ENCODE measurements around the gene FOXD2. TPM values are rescaled to one million over a fixed set of nuclear protein-coding genes. Genes with fewer than 3 reads are reported as not detected.

FOXD2 gene
- total and polyA plus RNA-seq, 2 donors (not counting 1 experiment from before 2014, with no cell fraction given) = 0.24 to 0.37 TPM

DNA sequence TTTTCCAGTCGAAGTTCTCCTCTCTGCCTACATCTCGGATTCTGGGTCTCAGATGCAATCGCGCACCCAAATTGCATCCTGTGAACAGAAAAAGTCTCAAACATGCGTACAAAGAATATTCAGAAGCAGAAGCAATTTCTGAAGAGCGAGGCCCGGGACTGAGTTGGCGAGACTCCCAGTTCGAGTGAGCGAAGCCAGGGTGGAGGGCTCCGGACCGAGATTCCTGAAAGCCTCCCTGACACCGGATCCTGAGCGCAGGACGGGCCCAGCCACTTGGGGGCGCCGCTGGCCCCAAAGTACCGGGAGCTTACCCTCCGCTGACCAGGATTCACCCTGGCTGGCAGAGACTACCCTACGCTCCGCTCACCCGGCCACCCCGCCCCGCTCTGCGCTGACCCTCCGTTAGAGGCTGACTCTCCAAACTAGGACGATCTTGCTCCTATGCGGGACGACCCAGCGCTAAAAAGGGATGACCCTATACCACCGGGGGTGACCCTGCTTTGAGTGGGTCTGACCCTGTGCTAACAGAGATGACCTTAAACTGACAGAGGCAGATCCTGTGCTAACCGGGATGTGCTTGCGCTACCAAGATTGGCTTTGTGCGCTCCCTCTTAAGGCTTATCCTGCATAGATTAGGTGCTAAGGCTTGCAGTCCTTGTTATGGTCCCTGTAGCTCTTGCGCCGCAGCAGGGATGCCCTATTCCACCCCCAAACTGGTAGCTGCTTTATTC lies 12.1 kb downstream of the FOXD2 start:
- Histone ChIP-seq H3K4me2 (replicated peaks; ENCODE audit: low read depth, low read length, poor library complexity, severe bottlenecking) (no peak overlapping the region), H3K27ac (ENCODE audit: low read length in 2 of 2) (no peak overlapping the region), H3K9me3 (ENCODE audit: control extremely low read depth in 1 of 3, control insufficient read depth in 2 of 3, insufficient read depth in 1 of 3, low read length in 2 of 3) (peaks cover 0 to 36% (median 3%) of the 10 kb centered on the region in 3 donors), H3K9ac (ENCODE audit: low read length) (no peak overlapping the region), H3K79me2 (ENCODE audit: control insufficient read depth, insufficient read depth, low read length) (no peaks in the 10 kb centered on the region), H2AFZ (ENCODE audit: insufficient read depth, low read depth, low read length, poor library complexity, severe bottlenecking) (no peak overlapping the region), H3K36me3 (replicated peaks in 1 of 2; ENCODE audit: control extremely low read depth in 1 of 2, control insufficient read depth in 1 of 2, extremely low read depth in 1 of 2, insufficient read depth in 2 of 2, low read length in 1 of 2) (no peaks in the 10 kb centered on the region), H4K20me1 (ENCODE audit: control insufficient read depth, insufficient read depth, low read length, poor library complexity, severe bottlenecking) (no peaks in the 10 kb centered on the region), H3K27me3 (replicated peaks in 1 of 4; ENCODE audit: control extremely low read depth in 1 of 4, control insufficient read depth in 3 of 4, insufficient read depth in 4 of 4, low read length in 3 of 4) (peaks cover 1 to 74% (median 52%) of the 10 kb centered on the region in 4 experiments), H3K4me3 (ENCODE audit: control extremely low read depth in 1 of 5, extremely low read depth in 1 of 5, insufficient read depth in 1 of 5, low read depth in 2 of 5, low read length in 4 of 5) (no peak overlapping the region), H3K4me1 (ENCODE audit: control insufficient read depth in 2 of 2, insufficient read depth in 2 of 2, low read length in 2 of 2) (peaks cover 11 to 26% of the 10 kb centered on the region in 2 donors)
- WGBS (ENCODE audit: insufficient coverage) = 15% methylated on average over 35 of the region's 36 CpGs
- TF ChIP-seq, protein P1, sequence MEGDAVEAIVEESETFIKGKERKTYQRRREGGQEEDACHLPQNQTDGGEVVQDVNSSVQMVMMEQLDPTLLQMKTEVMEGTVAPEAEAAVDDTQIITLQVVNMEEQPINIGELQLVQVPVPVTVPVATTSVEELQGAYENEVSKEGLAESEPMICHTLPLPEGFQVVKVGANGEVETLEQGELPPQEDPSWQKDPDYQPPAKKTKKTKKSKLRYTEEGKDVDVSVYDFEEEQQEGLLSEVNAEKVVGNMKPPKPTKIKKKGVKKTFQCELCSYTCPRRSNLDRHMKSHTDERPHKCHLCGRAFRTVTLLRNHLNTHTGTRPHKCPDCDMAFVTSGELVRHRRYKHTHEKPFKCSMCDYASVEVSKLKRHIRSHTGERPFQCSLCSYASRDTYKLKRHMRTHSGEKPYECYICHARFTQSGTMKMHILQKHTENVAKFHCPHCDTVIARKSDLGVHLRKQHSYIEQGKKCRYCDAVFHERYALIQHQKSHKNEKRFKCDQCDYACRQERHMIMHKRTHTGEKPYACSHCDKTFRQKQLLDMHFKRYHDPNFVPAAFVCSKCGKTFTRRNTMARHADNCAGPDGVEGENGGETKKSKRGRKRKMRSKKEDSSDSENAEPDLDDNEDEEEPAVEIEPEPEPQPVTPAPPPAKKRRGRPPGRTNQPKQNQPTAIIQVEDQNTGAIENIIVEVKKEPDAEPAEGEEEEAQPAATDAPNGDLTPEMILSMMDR (IDR thresholded peaks at IDR 0.05) = no peak
- TF ChIP-seq EZH2 (IDR thresholded peaks at IDR 0.05; ENCODE audit: borderline replicate concordance, insufficient read depth, low read depth, low read length, poor library complexity, severe bottlenecking) = no peak
- Mint-ChIP-seq H3K27me3 (peaks cover 83% of the 10 kb centered on the region), H3K4me3 (no peak overlapping the region), H3K4me1 (peaks cover 3% of the 10 kb centered on the region), H3K27ac (no peak overlapping the region), H3K9me3 (ENCODE audit: insufficient read depth) (no peaks in the 10 kb centered on the region)
- POLR2A ChIA-PET = no interaction called here
- ATAC-seq (ENCODE audit: low read depth) (no peak), DNase-seq (no peak)
- CTCF ChIA-PET = interaction anchor here (0.9 to 2.1 kb wide), 2 partner anchors 12 to 258 kb away, joined by 3 to 10 read pairs; partner anchors contain the start of gene FOXD2
- intact Hi-C loops (cut with micrococcal nuclease) = loop anchor here (2.0 kb wide), 1 partner anchor 17 kb away; no protein-coding TSS in a partner anchor

DNA sequence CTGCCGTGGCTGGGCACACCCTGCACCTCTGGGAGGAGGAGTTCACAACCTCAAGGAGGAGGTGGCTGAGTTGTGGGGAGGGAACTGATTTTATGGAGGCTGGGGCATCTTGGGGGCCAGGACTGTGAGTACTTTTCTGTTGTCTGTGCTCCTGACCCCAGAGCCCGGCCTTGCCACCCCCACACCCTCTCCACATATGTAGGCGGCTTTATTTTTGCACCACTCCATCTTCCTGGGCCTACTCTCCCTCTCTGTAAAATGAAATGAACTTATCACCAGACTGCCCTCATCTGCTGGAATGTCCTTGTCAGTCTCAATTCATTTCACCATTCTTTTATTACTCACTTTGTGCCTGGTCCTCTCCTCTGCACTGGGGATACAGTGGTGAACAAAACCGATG lies 12.8 kb downstream of the FOXD2 start:
- Histone ChIP-seq H4K20me1 (ENCODE audit: control insufficient read depth, insufficient read depth, low read length, poor library complexity, severe bottlenecking) (no peaks in the 10 kb centered on the region), H3K4me2 (replicated peaks; ENCODE audit: low read depth, low read length, poor library complexity, severe bottlenecking) (no peak overlapping the region), H3K27me3 (replicated peaks in 1 of 4; ENCODE audit: control extremely low read depth in 1 of 4, control insufficient read depth in 3 of 4, insufficient read depth in 4 of 4, low read length in 3 of 4) (peaks cover 1 to 68% (median 46%) of the 10 kb centered on the region in 4 experiments), H3K79me2 (ENCODE audit: control insufficient read depth, insufficient read depth, low read length) (no peaks in the 10 kb centered on the region), H3K4me1 (ENCODE audit: control insufficient read depth in 2 of 2, insufficient read depth in 2 of 2, low read length in 2 of 2) (peaks cover 5 to 19% of the 10 kb centered on the region in 2 donors), H3K9ac (ENCODE audit: low read length) (no peak overlapping the region), H3K9me3 (ENCODE audit: control extremely low read depth in 1 of 3, control insufficient read depth in 2 of 3, insufficient read depth in 1 of 3, low read length in 2 of 3) (peaks cover 0 to 30% (median 0%) of the 10 kb centered on the region in 3 donors), H2AFZ (ENCODE audit: insufficient read depth, low read depth, low read length, poor library complexity, severe bottlenecking) (no peak overlapping the region), H3K36me3 (replicated peaks in 1 of 2; ENCODE audit: control extremely low read depth in 1 of 2, control insufficient read depth in 1 of 2, extremely low read depth in 1 of 2, insufficient read depth in 2 of 2, low read length in 1 of 2) (no peaks in the 10 kb centered on the region), H3K4me3 (ENCODE audit: control extremely low read depth in 1 of 5, extremely low read depth in 1 of 5, insufficient read depth in 1 of 5, low read depth in 2 of 5, low read length in 4 of 5) (no peak overlapping the region), H3K27ac (ENCODE audit: low read length in 2 of 2) (no peak overlapping the region)
- DNase-seq = no peak
- POLR2A ChIA-PET = no interaction called here
- Mint-ChIP-seq H3K9me3 (ENCODE audit: insufficient read depth) (no peaks in the 10 kb centered on the region), H3K4me3 (no peak overlapping the region), H3K27me3 (peaks cover 81% of the 10 kb centered on the region), H3K4me1 (no peaks in the 10 kb centered on the region), H3K27ac (no peak overlapping the region)
- CTCF ChIA-PET = no interaction called here
- WGBS (ENCODE audit: insufficient coverage) = 93% methylated on average over 3 of the region's 4 CpGs
- TF ChIP-seq, protein P1 (IDR thresholded peaks at IDR 0.05) = no peak
- no peak for TF ChIP-seq EZH2 (IDR thresholded peaks at IDR 0.05; ENCODE audit: borderline replicate concordance, insufficient read depth, low read depth, low read length, poor library complexity, severe bottlenecking)
- intact Hi-C loops (cut with micrococcal nuclease) = loop anchor here (2.0 kb wide), 1 partner anchor 18 kb away; no protein-coding TSS in a partner anchor
- ATAC-seq (ENCODE audit: low read depth) = no peak
